Kidney (tissue), 14 donors: ENCODE measurements around the gene CHST12. TPM values are rescaled to one million over a fixed set of nuclear protein-coding genes. Genes with fewer than 3 reads are reported as not detected.
A peak's percentile ranks its signal among the peaks of the same experiment; 100 is the strongest.

Experiments
- DNase-seq, 5 donors: peaks; one replicate each; pipeline ENCODE4 v3.0.0-alpha.2; 2013 to 2020
- FAIRE-seq: peaks from 2 replicates; lab custom pipeline; 2012; peaks lifted over from hg19 to GRCh38; lab: Jason Lieb, UNC
- H3K27ac ChIP-seq, 2 donors: one replicate each; pipeline ENCODE4 v1.7.0; 2013; ENCODE audit warnings: low read depth in 2 of 2, low read length in 2 of 2, inconsistent platforms in 1 of 2
- H3K27me3 ChIP-seq: one replicate; pipeline ENCODE4 v1.7.1; 2013; ENCODE audit warnings: low read length, inconsistent platforms; ENCODE audit not compliant: control insufficient read depth, insufficient read depth
- H3K36me3 ChIP-seq, 3 donors: one replicate each; pipeline versions ENCODE4 v1.7.0 to v1.7.1; 2013; ENCODE audit warnings: low read length in 3 of 3, control low read depth in 1 of 3, inconsistent platforms in 1 of 3; ENCODE audit not compliant: insufficient read depth in 3 of 3, control insufficient read depth in 2 of 3
- H3K4me1 ChIP-seq, 3 donors: one replicate each; pipeline versions ENCODE4 v1.7.0 to v1.7.1; 2013; ENCODE audit warnings: low read length in 3 of 3, inconsistent platforms in 1 of 3, low read depth in 1 of 3; ENCODE audit not compliant: control insufficient read depth in 2 of 3, insufficient read depth in 2 of 3
- H3K4me3 ChIP-seq, 3 donors: one replicate each; pipeline versions ENCODE4 v1.7.0 to v1.8.1; 2013; ENCODE audit warnings: low read length in 3 of 3, control low read depth in 1 of 3, inconsistent platforms in 1 of 3
- H3K9ac ChIP-seq, 3 donors: one replicate each; pipeline versions ENCODE4 v1.7.0 to v1.7.1; 2013; ENCODE audit warnings: low read length in 3 of 3, control low read depth in 1 of 3, inconsistent platforms in 1 of 3
- H3K9me3 ChIP-seq, 3 donors: one replicate each; pipeline versions ENCODE4 v1.7.0 to v1.7.1; 2013; ENCODE audit warnings: low read length in 3 of 3, control low read depth in 1 of 3, inconsistent platforms in 1 of 3; ENCODE audit not compliant: control insufficient read depth in 2 of 3, insufficient read depth in 1 of 3
- intact Hi-C: fragments of 100-400 bp; cut with DNase I; formaldehyde crosslinking; loops from one replicate; pipeline ENCODE4 v1.11.1; 2022
- polyA plus RNA-seq: library from polyadenylated mRNA; stranded (reverse); fragments of 350-450 nt; fragmentation: Illumina TruSeq; extraction: RNeasy Lipid Tissue Mini Kit (QIAGEN cat#74804); gene quantifications from one replicate; pipeline ENCODE4 v1.2.3, GENCODE V29; 2014; ENCODE audit warnings: low read depth, low replicate concordance; ENCODE audit not compliant: insufficient read depth
- total RNA-seq: library from RNA; stranded (reverse); fragmentation: NEBNext Ultra II Directional; extraction: Animal tissue kit (Norgen Biotek cat#: 25700); gene quantifications from one replicate; pipeline ENCODE4 v1.2.1, GENCODE V29; 2021
- TF ChIP-seq, protein P1 (sequence below): IDR thresholded peaks from 3 replicates; pipeline ENCODE4 v1.5.1; 2012; ENCODE audit warnings: mild to moderate bottlenecking, moderate library complexity, borderline replicate concordance; ENCODE audit not compliant: insufficient read depth; ENCODE audit errors: extremely low read depth
- donor health status: control.
- donor health status: control.
- donor health status: control.
- donor health status: control.
- donor health status: control.
- donor health status: DM: yes; HTN: yes; CAD: no.
- donor health status: Normal renal cell carcinoma (clear cell type).

CHST12 gene
- total and polyA plus RNA-seq, 2 donors from 2014 or later, result 16.3 to 25.6 TPM

DNA sequence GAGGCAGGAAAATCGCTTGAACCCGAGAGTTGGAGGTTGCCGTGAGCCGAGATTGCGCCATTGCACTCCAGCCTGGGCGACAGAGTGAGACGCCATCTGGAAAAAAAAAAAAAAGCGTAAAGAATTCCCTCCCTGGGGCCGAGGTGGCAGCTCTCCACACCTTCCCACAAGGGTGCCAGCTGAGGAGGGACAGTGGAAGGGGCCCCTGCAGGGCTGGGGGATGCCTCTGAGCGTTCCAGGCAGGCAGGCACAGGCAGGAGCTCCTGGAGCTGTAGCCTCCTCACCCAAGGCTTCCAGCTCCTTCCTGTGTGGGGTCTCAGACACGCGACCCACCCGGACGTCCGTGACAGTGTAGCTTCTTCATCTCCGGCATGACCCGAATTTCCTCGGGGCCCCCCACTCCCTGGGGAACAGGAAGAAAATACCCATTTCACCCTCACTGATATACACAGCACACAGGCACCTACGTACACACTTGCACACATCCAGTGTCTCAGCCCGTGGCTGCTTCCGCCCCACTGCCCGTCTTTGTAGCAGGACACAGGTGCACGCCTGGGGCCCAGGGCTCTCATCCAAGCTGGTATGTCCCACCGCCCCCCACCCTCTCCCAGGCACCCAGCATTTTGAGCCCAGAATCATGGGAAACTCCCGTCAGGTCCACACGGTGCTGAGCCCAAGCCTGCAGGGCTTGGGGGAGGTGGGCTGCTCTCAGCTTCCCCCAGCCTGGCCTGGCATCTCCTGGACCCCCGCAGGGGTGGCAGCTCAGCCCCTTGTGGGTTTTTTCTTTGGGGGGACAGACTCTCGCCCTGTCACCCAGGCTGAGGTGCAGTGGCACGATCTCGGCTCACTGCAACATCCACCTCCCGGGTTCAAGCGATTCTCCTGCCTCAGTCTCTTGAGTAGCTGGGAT, 47.0 kb downstream of the CHST12 start:
- Histone ChIP-seq H3K9ac (no peak overlapping the region), H3K27me3 (no peaks in the 10 kb centered on the region), H3K36me3 (no peaks in the 10 kb centered on the region), H3K27ac (no peak overlapping the region), H3K4me1 (peaks cover 0 to 7% (median 0%) of the 10 kb centered on the region in 3 donors), H3K9me3 (no peaks in the 10 kb centered on the region), H3K4me3 (no peak overlapping the region)
- DNase-seq (peak in 1 of 5 donors; percentile 68), FAIRE-seq (no peak)
- intact Hi-C loops, result no loop called here
- TF ChIP-seq, protein P1, sequence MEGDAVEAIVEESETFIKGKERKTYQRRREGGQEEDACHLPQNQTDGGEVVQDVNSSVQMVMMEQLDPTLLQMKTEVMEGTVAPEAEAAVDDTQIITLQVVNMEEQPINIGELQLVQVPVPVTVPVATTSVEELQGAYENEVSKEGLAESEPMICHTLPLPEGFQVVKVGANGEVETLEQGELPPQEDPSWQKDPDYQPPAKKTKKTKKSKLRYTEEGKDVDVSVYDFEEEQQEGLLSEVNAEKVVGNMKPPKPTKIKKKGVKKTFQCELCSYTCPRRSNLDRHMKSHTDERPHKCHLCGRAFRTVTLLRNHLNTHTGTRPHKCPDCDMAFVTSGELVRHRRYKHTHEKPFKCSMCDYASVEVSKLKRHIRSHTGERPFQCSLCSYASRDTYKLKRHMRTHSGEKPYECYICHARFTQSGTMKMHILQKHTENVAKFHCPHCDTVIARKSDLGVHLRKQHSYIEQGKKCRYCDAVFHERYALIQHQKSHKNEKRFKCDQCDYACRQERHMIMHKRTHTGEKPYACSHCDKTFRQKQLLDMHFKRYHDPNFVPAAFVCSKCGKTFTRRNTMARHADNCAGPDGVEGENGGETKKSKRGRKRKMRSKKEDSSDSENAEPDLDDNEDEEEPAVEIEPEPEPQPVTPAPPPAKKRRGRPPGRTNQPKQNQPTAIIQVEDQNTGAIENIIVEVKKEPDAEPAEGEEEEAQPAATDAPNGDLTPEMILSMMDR, result no peak

DNA sequence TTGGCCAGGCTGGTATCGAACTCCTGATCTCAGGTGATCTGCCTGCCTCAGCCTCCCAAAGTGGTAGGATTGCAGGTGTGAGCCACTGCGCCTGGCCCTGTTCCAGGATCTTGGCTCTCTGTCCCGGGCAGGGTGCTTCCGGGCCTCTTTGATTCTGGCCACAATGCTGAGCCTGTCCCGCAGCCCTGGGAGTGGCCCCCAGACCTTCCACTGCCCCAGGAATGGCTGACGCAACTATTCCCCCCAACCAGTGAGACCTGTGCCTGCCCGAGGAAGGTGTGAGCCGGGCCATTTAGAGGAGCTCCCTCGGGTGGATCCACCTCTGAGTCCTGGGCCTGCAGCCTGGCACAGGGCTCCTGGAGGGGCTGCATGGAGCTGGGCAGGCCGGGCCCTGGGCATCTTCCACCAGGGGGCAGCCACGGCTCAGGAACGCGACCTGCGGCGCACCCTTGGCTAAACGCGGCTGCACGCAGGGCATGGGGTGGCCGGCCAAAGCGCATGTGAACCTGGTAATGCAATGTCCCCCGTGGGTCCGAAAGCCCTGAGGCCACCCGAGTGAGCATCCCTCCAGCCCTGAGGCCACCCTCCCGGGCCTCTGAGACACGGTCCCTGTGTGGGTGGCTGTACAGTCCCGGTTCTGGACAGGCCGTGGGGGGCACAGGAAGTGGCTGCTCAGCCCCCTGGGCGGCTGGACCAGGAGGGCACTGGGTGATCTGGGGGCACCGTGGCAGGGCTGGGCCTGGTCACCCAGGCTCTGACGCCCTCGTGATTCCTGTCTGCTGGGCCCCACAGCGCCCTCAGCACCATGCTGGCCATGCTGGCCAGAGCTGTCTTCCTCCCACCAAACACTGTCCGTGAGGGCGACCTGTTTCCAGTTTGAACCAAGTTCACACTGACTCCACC, 48.0 kb downstream of the CHST12 start:
- H3K9ac ChIP-seq, result peak overlapping the region in 1 of 3 donors; percentile 40
- H3K9me3 ChIP-seq, result no peaks in the 10 kb centered on the region
- peaks cover 0 to 7% (median 0%) of the 10 kb centered on the region in 3 donors for H3K4me1 ChIP-seq
- no peak for FAIRE-seq
- DNase-seq, result peak; percentile 81 to 94 (median 87)
- H3K27me3 ChIP-seq, result no peaks in the 10 kb centered on the region
- intact Hi-C loops, result no loop called here
- H3K36me3 ChIP-seq, result no peaks in the 10 kb centered on the region
- H3K4me3 ChIP-seq, result peak overlapping the region in 2 of 3 donors; percentile 26 to 49
- TF ChIP-seq, protein P1, result peak; percentile 78
- no peak overlapping the region for H3K27ac ChIP-seq

DNA sequence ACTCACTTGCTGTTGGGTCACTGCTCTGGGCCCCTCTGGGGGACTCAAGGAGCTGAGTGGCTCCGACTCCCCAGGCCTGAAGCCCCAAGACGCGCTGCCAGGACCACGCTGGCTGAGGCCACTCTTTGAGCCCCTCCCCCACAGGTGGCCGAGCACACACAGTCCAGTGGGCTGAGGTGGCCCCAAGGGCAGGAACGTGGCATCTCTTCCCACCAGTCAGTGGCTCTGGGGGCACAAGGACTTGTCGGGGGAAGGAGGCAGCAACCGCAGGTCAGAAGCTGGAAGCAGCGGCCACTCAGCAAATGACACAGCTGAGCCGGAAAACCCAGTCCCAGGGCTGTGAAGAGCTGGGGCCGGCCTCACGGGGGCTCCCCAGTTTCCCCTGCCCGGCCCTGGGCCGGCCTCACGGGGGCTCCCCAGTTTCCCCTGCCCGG, 48.7 kb downstream of the CHST12 start:
- Histone ChIP-seq H3K4me1 (peaks cover 0 to 7% (median 0%) of the 10 kb centered on the region in 3 donors), H3K4me3 (peak overlapping the region in 2 of 3 donors; percentile 26 to 49), H3K36me3 (no peaks in the 10 kb centered on the region), H3K9me3 (no peaks in the 10 kb centered on the region), H3K9ac (peak overlapping the region in 1 of 3 donors; percentile 40), H3K27ac (no peak overlapping the region), H3K27me3 (no peaks in the 10 kb centered on the region)
- intact Hi-C loops, result no loop called here
- DNase-seq, result peak in 1 of 5 donors; percentile 77
- FAIRE-seq, result no peak
- TF ChIP-seq, protein P1, result no peak
